ENCODE data around the gene HNRNPA0. TPM values are rescaled to one million over a fixed set of nuclear protein-coding genes. Genes with fewer than 3 reads are reported as not detected.

Gene HNRNPA0
- polyA plus RNA-seq, 1 donor from 2014 or later = 20.6 TPM

GRCh38 chr5:137716337-137716736 is 37.8 kb downstream of the HNRNPA0 start:
- H3K4me3 Mint-ChIP-seq = no peak overlapping the region
- peaks cover 0 to 14% (median 6%) of the 10 kb centered on the region in 3 donors for H3K9me3 Mint-ChIP-seq
- H3K36me3 Mint-ChIP-seq = peaks cover 3% of the 10 kb centered on the region
- no peaks in the 10 kb centered on the region for H3K27me3 Mint-ChIP-seq
- H3K27ac Mint-ChIP-seq = no peak overlapping the region
- no peaks in the 10 kb centered on the region for H3K4me1 Mint-ChIP-seq

GRCh38 chr5:137715456-137715855 is 38.7 kb downstream of the HNRNPA0 start:
- Mint-ChIP-seq H3K27ac (no peak overlapping the region), H3K4me1 (no peaks in the 10 kb centered on the region)

GRCh38 chr5:137714946-137715345 is 39.2 kb downstream of the HNRNPA0 start:
- no peak overlapping the region for H3K4me3 Mint-ChIP-seq
- H3K27ac Mint-ChIP-seq = no peak overlapping the region
- H3K4me1 Mint-ChIP-seq = no peaks in the 10 kb centered on the region
- no peaks in the 10 kb centered on the region for H3K27me3 Mint-ChIP-seq
- H3K9me3 Mint-ChIP-seq = peaks cover 0 to 14% (median 6%) of the 10 kb centered on the region in 3 donors
- peaks cover 3% of the 10 kb centered on the region for H3K36me3 Mint-ChIP-seq

More at GRCh38 chr5:137715456-137715855, 38.7 kb downstream of the HNRNPA0 start:
- peaks cover 0 to 14% (median 6%) of the 10 kb centered on the region in 3 donors for H3K9me3 Mint-ChIP-seq
- no peak overlapping the region for H3K4me3 Mint-ChIP-seq
- no peaks in the 10 kb centered on the region for H3K27me3 Mint-ChIP-seq
- H3K36me3 Mint-ChIP-seq = peaks cover 3% of the 10 kb centered on the region

GRCh38 chr5:137714494-137714893 is 39.7 kb downstream of the HNRNPA0 start:
- Mint-ChIP-seq H3K27ac (no peak overlapping the region), H3K4me1 (no peaks in the 10 kb centered on the region), H3K36me3 (peaks cover 3% of the 10 kb centered on the region)

GRCh38 chr5:137712139-137712667 is 42.0 kb downstream of the HNRNPA0 start:
- Mint-ChIP-seq H3K9me3 (peaks cover 0 to 14% (median 6%) of the 10 kb centered on the region in 3 donors), H3K4me1 (no peaks in the 10 kb centered on the region), H3K27ac (no peak overlapping the region), H3K36me3 (no peaks in the 10 kb centered on the region), H3K27me3 (no peaks in the 10 kb centered on the region), H3K4me3 (no peak overlapping the region)

More at GRCh38 chr5:137714494-137714893, 39.7 kb downstream of the HNRNPA0 start:
- Mint-ChIP-seq H3K9me3 (peaks cover 0 to 14% (median 6%) of the 10 kb centered on the region in 3 donors), H3K4me3 (no peak overlapping the region), H3K27me3 (no peaks in the 10 kb centered on the region)

- H3K4me1 Mint-ChIP-seq = no peaks in the 10 kb centered on the region
- H3K27me3 Mint-ChIP-seq = no peaks in the 10 kb centered on the region
- H3K9me3 Mint-ChIP-seq = peaks cover 0 to 14% (median 6%) of the 10 kb centered on the region in 3 donors
- no peak overlapping the region for H3K4me3 Mint-ChIP-seq
- H3K27ac Mint-ChIP-seq = no peak overlapping the region
- H3K36me3 Mint-ChIP-seq = no peaks in the 10 kb centered on the region
Observed at GRCh38 chr5:137710086-137710485, 44.1 kb downstream of the HNRNPA0 start.

- Mint-ChIP-seq H3K4me1 (no peaks in the 10 kb centered on the region), H3K9me3 (peaks cover 0 to 7% (median 6%) of the 10 kb centered on the region in 3 donors), H3K27me3 (no peaks in the 10 kb centered on the region), H3K4me3 (no peak overlapping the region), H3K36me3 (no peaks in the 10 kb centered on the region), H3K27ac (no peak overlapping the region)
Observed at GRCh38 chr5:137708796-137709559, 45.2 kb downstream of the HNRNPA0 start.

GRCh38 chr5:137708062-137708461 is 46.1 kb downstream of the HNRNPA0 start:
- H3K27ac Mint-ChIP-seq = no peak overlapping the region
- no peak overlapping the region for H3K4me3 Mint-ChIP-seq
- H3K4me1 Mint-ChIP-seq = no peaks in the 10 kb centered on the region
- H3K36me3 Mint-ChIP-seq = no peaks in the 10 kb centered on the region
- H3K27me3 Mint-ChIP-seq = no peaks in the 10 kb centered on the region
- peaks cover 0 to 3% (median 2%) of the 10 kb centered on the region in 3 donors for H3K9me3 Mint-ChIP-seq

- no peaks in the 10 kb centered on the region for H3K9me3 Mint-ChIP-seq
- no peaks in the 10 kb centered on the region for H3K4me1 Mint-ChIP-seq
- peaks cover 1% of the 10 kb centered on the region for H3K36me3 Mint-ChIP-seq
- no peak overlapping the region for H3K4me3 Mint-ChIP-seq
- H3K27me3 Mint-ChIP-seq = no peaks in the 10 kb centered on the region
- no peak overlapping the region for H3K27ac Mint-ChIP-seq
Observed at GRCh38 chr5:137706841-137707240, 47.3 kb downstream of the HNRNPA0 start.

GRCh38 chr5:137705106-137705505 is 49.1 kb downstream of the HNRNPA0 start:
- no peak overlapping the region for H3K27ac Mint-ChIP-seq
- no peaks in the 10 kb centered on the region for H3K9me3 Mint-ChIP-seq
- H3K4me3 Mint-ChIP-seq = no peak overlapping the region
- no peaks in the 10 kb centered on the region for H3K27me3 Mint-ChIP-seq
- peaks cover 1% of the 10 kb centered on the region for H3K36me3 Mint-ChIP-seq
- no peaks in the 10 kb centered on the region for H3K4me1 Mint-ChIP-seq

- Mint-ChIP-seq H3K4me1 (no peaks in the 10 kb centered on the region), H3K27ac (no peak overlapping the region), H3K4me3 (no peak overlapping the region), H3K27me3 (no peaks in the 10 kb centered on the region), H3K9me3 (no peaks in the 10 kb centered on the region), H3K36me3 (peaks cover 6% of the 10 kb centered on the region)
Observed at GRCh38 chr5:137703565-137703964, 50.6 kb downstream of the HNRNPA0 start.

GRCh38 chr5:137700282-137700680 is 53.9 kb downstream of the HNRNPA0 start:
- peaks cover 6% of the 10 kb centered on the region for H3K36me3 Mint-ChIP-seq
- no peak overlapping the region for H3K4me3 Mint-ChIP-seq
- no peak overlapping the region for H3K27ac Mint-ChIP-seq
- H3K9me3 Mint-ChIP-seq = no peaks in the 10 kb centered on the region
- peaks cover 8 to 9% (median 8%) of the 10 kb centered on the region in 3 donors for H3K4me1 Mint-ChIP-seq
- H3K27me3 Mint-ChIP-seq = no peaks in the 10 kb centered on the region

GRCh38 chr5:137699336-137700281 is 54.6 kb downstream of the HNRNPA0 start:
- Mint-ChIP-seq H3K4me1 (peaks cover 8 to 12% (median 9%) of the 10 kb centered on the region in 3 donors), H3K27ac (no peak overlapping the region), H3K36me3 (peaks cover 6% of the 10 kb centered on the region), H3K9me3 (no peaks in the 10 kb centered on the region), H3K4me3 (no peak overlapping the region), H3K27me3 (no peaks in the 10 kb centered on the region)

GRCh38 chr5:137696481-137696880 is 57.7 kb downstream of the HNRNPA0 start:
- no peak overlapping the region for H3K4me3 Mint-ChIP-seq
- H3K36me3 Mint-ChIP-seq = peaks cover 7% of the 10 kb centered on the region
- peak overlapping the region in 1 of 3 donors; percentile 4 for H3K27ac Mint-ChIP-seq
- H3K27me3 Mint-ChIP-seq = no peaks in the 10 kb centered on the region
- peaks cover 8 to 12% (median 10%) of the 10 kb centered on the region in 3 donors for H3K4me1 Mint-ChIP-seq
- H3K9me3 Mint-ChIP-seq = no peaks in the 10 kb centered on the region

Measured in IgD-negative memory B cell (primary cell).